SK-N-SH (cell line): Measurements from ENCODE around the gene LIMK1.
"Not testable (repeated sequence)": the region's sequence is repeated elsewhere in the genome, so short reads cannot be mapped to it uniquely, and the experiment has no call there.

Experiments used
- EZH2phosphoT487 ChIP-seq: fragments of 200-600 bp; sonication (generic); IDR thresholded peaks from 2 replicates; pipeline ENCODE4 v1.6.1; 2017; ENCODE audit warnings: low read depth, mixed run types, mild to moderate bottlenecking, antibody characterized with exemption, moderate library complexity, borderline replicate concordance
- FOSL2 ChIP-seq: IDR thresholded peaks from 2 replicates; pipeline ENCODE4 v1.4.0; 2012; ENCODE audit warnings: low read depth, mild to moderate bottlenecking, moderate library complexity, borderline replicate concordance
- FOXM1 ChIP-seq: IDR thresholded peaks from 2 replicates; pipeline ENCODE4 v1.4.0; 2012; ENCODE audit warnings: low read depth, mild to moderate bottlenecking
- GABPA ChIP-seq: IDR thresholded peaks from 2 replicates; pipeline ENCODE4 v1.4.0; 2012; ENCODE audit warnings: low read depth, mild to moderate bottlenecking
- MXI1 ChIP-seq: IDR thresholded peaks from 2 replicates; pipeline ENCODE4 v1.6.1; 2012; ENCODE audit warnings: mild to moderate bottlenecking, low read depth, low read length, improper control_type of control experiment
- RAD21 ChIP-seq: IDR thresholded peaks from 2 replicates; pipeline ENCODE4 v1.6.1; 2012; ENCODE audit warnings: mild to moderate bottlenecking, low read length
- TAF1 ChIP-seq: IDR thresholded peaks from 2 replicates; pipeline ENCODE4 v1.6.1; 2012; ENCODE audit warnings: low read depth, mild to moderate bottlenecking, low read length, moderate library complexity, borderline replicate concordance
- TF ChIP-seq, protein P1 (sequence below): fragments of 200-600 bp; sonication (generic); IDR thresholded peaks from 2 replicates; pipeline ENCODE4 v1.6.1; 2017; ENCODE audit warnings: antibody characterized with exemption, mild to moderate bottlenecking, moderate library complexity
- TF ChIP-seq, protein P2 (sequence below): IDR thresholded peaks from 2 replicates; pipeline ENCODE4 v1.4.0; 2012; ENCODE audit warnings: low read depth, borderline replicate concordance

DNA sequence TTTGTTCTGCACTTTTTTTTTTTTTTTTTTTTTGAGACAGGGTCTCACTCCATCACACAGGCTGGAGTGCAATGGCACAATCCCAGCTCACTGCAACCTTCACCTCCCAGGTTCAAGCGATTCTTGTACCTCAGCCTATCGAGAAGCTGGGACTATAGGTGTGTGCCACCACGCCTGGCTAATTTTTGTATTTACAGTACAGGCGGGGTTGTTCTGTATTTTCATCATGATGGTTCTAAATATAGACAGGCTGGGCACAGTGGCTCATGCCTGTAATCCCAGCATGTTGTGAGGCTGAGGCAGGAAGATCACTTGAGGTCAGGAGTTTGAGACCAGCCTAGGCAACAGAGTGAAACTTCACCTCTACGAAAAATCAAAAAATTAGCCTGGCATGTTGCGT, 83.7 kb downstream of the LIMK1 start:
- TF ChIP-seq, protein P1, sequence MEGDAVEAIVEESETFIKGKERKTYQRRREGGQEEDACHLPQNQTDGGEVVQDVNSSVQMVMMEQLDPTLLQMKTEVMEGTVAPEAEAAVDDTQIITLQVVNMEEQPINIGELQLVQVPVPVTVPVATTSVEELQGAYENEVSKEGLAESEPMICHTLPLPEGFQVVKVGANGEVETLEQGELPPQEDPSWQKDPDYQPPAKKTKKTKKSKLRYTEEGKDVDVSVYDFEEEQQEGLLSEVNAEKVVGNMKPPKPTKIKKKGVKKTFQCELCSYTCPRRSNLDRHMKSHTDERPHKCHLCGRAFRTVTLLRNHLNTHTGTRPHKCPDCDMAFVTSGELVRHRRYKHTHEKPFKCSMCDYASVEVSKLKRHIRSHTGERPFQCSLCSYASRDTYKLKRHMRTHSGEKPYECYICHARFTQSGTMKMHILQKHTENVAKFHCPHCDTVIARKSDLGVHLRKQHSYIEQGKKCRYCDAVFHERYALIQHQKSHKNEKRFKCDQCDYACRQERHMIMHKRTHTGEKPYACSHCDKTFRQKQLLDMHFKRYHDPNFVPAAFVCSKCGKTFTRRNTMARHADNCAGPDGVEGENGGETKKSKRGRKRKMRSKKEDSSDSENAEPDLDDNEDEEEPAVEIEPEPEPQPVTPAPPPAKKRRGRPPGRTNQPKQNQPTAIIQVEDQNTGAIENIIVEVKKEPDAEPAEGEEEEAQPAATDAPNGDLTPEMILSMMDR = not testable (repeated sequence)
- TF ChIP-seq FOXM1, RAD21, MXI1, FOSL2, TAF1, EZH2phosphoT487, GABPA: not testable (repeated sequence)
- TF ChIP-seq, protein P2, sequence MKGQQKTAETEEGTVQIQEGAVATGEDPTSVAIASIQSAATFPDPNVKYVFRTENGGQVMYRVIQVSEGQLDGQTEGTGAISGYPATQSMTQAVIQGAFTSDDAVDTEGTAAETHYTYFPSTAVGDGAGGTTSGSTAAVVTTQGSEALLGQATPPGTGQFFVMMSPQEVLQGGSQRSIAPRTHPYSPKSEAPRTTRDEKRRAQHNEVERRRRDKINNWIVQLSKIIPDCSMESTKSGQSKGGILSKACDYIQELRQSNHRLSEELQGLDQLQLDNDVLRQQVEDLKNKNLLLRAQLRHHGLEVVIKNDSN = not testable (repeated sequence)
